22Rv1 (cell line): ENCODE measurements around the gene DRD4.

ENCODE experiments used
- CTCF ChIP-seq: fragments of 450-650 bp; IDR thresholded peaks from 2 replicates; pipeline ENCODE4 v1.5.1; 2017; ENCODE audit warnings: mild to moderate bottlenecking
- ZFX ChIP-seq: fragments of 450-650 bp; IDR thresholded peaks from 2 replicates; pipeline ENCODE4 v1.6.1; 2017; ENCODE audit warnings: antibody characterized with exemption, borderline replicate concordance

DNA sequence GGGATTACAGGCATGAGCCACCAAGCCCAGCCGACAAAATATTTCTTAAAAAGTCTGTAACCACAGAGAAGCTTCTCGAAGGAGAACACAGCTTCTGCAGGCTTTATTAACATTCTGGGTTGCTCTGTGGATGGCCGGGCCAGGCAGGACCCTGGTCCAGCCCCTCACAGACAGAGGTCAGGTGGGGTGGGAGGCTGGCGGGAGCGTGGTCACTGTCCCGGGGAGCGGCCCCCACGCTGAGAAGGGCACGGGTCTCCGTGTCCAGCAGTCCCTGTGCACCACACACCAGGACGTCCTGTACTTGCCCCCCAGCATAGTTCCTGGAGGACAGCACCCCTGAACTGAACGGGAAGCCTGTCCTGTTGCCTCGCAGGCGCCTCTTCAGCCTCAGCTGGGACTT is 19.4 kb downstream of the DRD4 start:
- no peak for TF ChIP-seq CTCF
- no peak for TF ChIP-seq ZFX
